GM18951 (cell line): ENCODE data around the gene GAPDH.
"Not testable (repeated sequence)": the region's sequence is repeated elsewhere in the genome, so short reads cannot be mapped to it uniquely, and the experiment has no call there.

ENCODE experiments used
- POLR2A ChIP-seq: IDR thresholded peaks from 4 replicates; pipeline ENCODE4 v1.6.1; 2011; ENCODE audit warnings: mild to moderate bottlenecking; ENCODE audit not compliant: insufficient read length, insufficient read depth; ENCODE audit errors: extremely low read depth
- in situ Hi-C: fragments of 300-500 bp; cut with MboI; formaldehyde crosslinking; loops from one replicate; pipeline ENCODE4 v1.12.0; 2022; ENCODE audit warnings: low sequenced_read_pairs, mixed read lengths, inconsistent platforms; ENCODE audit not compliant: unreplicated experiment

GAPDH gene

DNA sequence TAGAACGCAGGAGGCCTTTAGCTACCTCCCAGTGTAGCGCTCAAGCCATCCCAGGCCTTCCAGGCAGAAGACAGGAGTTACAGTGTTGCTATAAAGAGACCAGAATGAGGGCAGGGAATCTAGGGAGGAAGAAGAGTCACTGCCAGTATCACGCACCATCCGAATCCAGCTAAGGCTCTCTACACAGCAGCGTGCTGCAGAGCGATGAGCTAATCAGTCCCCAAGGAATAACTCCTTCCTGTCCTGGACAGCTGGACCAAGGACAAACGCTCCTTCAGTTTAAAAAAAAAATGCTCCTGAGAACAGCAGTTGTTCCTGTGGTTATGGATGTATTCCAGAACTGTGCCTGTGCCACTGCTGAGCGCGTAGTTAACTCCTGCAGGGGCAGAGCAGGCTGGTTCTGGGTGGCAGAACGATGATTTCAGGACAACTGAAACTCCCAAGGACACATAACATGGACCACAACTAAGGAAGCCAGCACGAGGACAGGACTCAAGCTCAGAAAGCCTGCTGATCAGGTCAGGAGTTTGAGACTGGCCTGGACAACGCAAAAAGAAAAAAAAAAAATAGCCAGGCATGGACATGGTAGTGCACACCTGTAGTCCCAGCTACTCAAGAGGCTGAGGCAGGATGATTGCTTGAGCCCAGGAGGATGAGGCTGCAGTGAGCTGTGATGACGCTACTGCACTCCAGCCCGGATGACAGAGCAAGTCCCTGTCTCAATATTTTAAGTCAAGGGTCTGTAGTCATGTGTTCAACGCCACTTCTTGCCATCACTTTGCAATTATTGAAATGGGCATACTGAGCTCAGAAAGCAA, 18.9 kb downstream of the GAPDH start:
- no peak for TF ChIP-seq POLR2A
- in situ Hi-C loops, result no loop called here

DNA sequence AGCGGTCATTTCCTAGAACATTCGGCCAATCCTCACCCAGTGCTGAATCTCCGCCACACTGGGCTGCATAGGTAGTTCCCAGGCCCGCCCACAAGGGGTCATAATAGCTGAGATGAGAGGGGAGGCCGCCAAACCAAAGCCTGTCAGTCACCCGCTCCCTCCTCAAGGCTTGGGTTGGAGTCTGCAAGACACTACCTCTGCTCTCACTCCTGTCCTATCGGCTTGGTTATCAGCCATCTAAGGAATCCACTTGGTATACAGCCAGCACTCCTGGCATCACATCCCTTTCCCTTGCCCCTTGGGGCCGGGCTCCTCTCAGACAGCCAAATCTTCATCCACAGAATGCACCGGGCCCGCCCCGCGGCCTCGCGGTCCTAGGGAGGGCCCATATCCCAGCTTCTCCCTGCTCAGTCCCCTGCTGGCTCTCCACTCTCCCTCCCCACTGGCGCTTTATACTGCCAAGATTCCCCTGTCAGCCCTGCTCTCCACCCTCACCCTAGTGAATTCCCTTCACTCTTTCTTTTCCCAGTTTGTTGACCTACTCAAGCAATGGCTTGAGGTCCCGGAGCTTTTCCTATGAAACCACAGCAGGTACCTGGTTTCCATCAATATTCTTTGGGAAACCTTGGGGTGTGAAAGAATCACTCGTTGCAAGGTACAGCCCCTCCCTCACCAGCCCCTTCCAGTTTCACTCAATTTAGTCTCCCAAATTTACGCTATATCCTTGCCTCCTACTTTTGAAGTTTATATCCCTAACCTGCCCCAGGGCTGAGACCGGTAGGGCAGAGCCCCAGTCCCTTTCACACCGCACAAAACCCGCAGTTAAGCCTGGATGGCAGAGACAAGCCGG, 20.1 kb downstream of the GAPDH start:
- in situ Hi-C loops, result no loop called here

DNA sequence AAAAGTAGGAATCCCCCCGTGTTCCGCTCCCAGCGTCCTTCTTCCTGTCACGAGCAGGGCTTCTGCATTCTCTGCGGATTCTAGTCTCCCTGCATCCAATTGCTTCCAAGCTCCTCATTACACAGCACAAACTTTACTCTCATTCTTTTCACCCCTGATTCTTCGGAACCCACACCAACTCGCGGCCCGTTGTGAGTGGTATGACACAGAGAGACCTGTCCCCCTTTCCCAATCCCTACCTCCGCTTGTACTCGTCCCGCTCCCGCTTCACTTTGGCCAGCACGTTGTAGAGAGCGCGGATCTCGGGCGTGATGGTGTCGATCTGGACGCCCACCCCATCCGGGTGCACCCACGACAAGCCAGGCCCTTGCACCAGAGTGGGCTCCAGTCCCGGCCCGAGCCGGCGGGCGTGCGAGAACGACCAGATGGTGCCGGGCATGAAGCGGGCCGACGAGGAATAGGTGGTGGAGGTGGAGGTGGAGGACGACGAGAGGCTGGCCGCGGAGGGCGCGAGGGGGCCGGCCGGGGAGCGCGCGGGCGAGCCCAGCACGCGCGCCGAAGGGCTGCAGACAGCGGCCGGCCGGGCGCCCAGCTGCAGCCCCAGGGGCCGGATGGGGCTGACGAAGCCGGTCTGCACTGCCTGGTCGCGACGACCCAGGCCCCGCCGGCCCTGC, 20.8 kb downstream of the GAPDH start:
- TF ChIP-seq POLR2A, result no peak
- in situ Hi-C loops, result no loop called here

More for the DNA sequence above, 20.1 kb downstream of the GAPDH start:
- no peak for TF ChIP-seq POLR2A

DNA sequence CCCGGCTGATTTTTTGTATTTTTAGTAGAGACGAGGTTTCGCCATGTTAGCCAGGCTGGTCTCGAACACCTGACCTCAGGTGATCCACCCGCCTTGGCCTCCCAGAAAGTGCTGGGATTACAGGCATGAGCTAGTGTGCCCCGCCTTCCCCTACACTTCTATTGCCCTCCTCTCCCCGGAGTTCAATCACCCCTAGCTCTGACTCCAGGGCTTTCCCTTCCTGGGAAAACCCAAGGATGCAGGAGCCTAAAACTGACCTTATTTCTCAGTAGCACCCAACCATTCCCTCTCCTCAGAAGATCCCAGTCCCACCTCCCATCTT, 22.1 kb downstream of the GAPDH start:
- in situ Hi-C loops, result not testable (repeated sequence)

DNA sequence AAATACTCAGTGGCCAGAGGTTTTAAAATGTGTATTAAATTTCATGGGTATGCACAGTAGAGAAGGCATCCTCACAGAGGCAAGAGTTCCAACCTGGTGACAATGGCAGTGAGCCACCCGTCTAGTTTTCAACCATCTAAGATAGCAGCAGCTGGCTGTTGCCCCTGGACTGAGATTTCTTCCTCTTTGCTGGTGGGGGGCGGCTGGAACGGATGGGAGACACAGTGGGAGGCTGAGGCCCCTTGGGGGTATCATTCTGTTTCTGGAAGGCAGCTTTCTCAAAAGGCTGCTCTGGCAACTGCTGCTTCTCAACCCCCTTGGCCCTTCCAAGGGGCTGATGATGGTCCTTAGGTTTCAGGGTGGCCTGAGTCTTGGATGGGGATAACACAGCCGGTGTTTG, 22.5 kb downstream of the GAPDH start:
- TF ChIP-seq POLR2A, result no peak
- in situ Hi-C loops, result no loop called here

DNA sequence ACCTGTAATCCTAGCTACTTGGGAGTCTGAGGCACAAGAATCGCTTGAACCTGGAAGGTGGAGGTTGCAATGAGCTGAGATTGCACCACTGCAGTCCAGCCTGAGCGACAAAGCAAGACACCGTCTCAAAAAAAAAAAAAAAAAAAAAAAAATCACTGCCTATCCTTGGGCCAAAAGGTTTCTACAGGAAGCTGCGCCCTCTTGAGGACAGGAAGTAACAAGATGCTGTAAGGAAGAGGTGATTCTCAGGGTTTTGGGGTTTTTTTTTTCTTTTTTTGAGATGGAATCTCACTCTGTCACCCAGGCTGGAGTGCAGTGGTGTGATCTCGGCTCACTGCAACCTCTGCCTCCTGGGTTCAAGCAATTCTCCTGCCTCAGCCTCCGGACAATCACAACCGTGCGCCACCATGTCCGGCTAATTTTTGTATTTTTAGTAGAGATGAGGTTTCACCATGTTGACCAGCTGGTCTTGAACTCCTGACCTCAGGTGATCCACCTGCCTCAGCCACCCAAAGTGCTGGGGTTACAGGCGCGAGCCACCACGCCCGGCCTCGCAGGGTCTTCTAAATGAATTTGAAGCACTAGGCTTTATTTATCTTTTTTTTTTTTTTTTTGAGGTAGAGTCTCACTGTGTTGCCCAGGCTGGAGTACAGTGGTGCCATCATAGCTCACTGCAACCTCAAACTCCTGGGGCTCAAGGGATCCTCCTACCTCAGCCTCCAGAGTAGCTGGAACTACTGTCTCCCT, 23.9 kb downstream of the GAPDH start:
- in situ Hi-C loops, result not testable (repeated sequence)

DNA sequence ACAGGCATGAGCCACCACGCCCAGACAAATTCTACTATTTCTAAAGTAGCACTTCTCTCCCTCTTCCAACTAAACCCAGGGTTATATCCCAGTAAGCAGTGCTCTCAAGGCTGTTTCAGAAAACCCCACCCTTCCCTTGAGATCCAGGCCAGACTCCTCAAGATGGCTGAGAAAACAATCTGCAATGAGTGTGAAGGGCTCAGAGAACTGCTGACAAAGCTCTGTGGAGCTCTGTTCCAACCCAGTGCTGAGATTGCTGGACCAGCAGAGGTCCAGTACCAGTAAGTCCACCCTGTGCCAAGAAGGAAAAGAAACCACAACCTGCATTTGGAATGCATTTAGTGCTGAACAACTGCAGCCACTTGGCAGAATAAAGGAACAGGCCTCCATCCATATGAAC, 25.2 kb downstream of the GAPDH start:
- in situ Hi-C loops, result no loop called here
- TF ChIP-seq POLR2A, result no peak

DNA sequence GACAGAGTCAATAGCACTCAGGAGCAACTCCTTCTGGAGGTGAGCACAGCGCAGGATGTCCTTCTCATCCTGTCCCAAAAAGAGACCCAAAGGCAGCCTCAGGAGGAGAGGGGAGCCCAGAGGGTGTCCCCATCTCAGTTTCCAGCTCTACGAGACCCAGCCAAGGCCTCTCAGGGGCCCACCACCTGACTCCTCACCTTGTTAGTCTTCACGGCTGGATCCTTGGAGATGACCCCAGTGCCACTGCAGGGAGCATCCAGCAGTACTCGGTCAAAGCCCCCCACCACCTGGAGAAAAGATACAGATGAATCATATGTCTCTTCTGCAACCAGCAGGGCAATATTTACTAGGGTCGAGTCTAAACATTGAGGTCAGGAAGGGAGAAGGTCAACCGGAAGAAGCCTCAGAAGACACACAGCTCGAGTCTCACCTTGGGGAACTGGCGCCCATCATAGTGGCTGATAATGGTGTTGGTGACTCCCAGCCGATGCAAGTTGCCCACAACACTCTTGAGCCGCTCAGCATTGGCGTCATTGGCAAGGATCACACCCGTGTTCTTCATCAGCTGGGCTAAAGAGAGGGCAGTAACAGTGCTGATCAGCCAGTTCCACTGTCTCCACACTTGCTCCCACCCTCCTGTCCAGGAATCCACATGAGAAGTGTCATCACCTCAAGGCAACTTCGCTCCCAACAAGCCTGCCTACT, 26.3 kb downstream of the GAPDH start:
- no peak for TF ChIP-seq POLR2A
- in situ Hi-C loops, result no loop called here

DNA sequence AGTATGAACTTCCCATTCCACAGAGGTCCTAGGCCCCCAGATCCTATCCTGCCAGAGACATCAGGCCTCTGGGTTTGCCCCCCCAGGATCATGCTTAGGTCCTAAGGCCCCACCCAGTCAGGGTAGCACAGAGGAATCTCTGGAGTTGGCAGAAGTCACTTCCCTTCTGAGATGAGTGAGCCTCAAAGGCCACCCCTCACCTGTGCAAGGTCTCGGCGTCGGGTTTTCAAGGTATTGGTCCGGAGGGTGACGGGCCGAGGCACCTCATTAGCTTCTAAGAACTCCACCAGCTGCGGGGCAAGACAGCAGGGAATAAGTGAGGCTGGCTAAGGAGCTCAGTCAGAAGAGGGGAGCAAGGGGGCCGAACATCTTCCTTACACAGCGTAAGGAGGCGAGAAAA, 28.6 kb downstream of the GAPDH start:
- no peak for TF ChIP-seq POLR2A
- in situ Hi-C loops, result no loop called here

DNA sequence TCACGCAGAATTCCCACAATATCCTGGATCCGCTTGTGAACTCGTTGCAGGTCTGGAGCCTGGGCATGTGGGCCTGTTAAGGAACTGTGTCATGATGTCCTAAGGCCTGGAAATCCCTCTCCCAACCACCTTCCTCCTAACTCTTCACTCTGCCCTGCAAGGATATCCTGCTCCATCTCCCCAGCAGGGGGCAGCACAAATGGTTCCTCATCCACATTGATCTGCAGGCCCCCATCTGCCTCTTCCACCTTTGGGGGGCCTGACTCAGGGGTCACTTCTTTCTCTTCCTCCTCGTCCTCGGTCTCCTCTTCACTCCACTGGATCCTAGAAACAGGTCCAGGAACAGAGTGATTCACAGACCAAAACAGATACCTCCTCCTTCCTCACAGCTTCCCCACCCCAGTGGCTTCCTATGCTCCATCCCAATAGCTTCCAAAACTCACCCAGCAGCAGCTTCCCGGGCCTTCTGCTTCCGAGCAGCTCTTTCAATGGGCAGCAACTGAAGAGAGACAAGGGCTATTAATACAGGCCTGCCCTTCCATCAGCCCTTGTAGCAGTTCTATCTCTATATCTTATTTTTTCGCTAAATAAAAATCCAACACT, 29.2 kb downstream of the GAPDH start:
- TF ChIP-seq POLR2A, result no peak
- in situ Hi-C loops, result no loop called here

DNA sequence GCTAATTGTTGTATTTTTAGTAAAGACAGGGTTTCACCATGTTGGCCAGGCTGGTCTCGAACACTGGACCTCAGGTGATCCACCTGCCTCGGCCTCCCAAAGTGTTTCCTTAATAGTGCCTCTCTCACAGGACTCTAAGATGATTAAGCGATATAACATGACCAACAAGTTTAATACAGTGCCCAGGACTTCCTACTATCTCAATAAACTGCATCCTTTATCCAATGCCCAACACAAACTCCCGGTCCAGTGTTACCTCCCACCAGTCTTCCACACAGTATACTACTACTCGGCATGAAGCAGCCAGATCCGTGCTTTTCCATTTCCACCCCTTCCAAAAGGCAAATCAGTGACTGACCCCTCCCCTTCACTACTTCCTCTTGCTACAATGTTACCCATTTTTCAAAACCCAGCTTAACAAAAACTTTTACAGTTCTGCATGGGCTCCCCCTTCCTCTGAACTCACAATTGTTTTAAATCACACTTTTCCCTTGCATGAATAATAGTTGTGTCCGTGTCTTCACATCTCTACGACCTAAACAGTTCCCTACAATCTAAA, 32.9 kb downstream of the GAPDH start:
- in situ Hi-C loops, result no loop called here
- TF ChIP-seq POLR2A, result no peak

DNA sequence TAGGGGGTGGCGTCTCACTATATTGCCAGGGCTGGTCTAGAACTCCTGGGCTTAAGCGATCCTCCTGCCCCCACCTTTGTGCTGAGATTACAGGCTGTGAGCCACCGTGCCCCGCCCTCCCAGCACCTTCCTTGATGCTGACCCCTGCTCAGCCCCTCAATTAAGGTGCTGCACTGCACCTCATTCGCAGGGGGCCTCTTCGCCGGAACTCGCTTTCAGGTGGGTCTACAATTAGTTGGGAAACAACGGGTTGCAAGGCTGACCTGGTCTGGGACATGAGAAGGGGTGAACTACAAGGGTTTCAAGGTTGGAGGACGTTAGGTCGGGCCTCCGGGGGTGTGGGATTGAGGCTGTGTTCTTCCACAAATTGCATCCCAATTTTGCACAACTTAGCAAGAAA, 35.0 kb downstream of the GAPDH start:
- no peak for TF ChIP-seq POLR2A
- in situ Hi-C loops, result no loop called here

DNA sequence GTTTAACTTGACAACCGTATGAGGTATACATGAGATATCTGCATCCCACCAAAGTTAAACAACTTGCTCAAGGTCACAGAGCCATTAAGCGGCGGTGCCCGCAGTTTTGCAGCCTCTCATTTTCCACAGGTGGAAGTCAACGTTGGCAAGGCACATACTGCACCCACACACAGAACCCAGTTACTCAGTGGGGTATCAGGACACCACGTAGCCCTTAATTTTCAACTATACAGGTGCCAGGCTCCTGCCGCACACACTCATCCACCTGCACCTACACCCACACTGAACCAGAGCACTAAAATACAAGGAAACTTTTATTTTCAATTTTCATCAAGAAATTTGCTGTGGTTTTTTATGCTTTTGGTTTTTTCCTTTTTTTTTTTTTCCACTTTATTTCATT, 35.5 kb downstream of the GAPDH start:
- no peak for TF ChIP-seq POLR2A
- in situ Hi-C loops, result no loop called here
